Amygdala (tissue), 56 donors: Measurements from ENCODE around the gene NUDT3.
"Not testable (repeated sequence)": the region's sequence is repeated elsewhere in the genome, so short reads cannot be mapped to it uniquely, and the experiment has no call there.

Experiments used
- DNase-seq, 56 donors: peaks; one replicate each; lab custom pipeline; 2025; lab: John Stamatoyannopoulos, UW

NUDT3 gene

GRCh38 chr6:34393966-34394305, 1.5 kb upstream of the NUDT3 start:
- DNase-seq: no peak

GRCh38 chr6:34393191-34393965, 909 bp upstream of the NUDT3 start:
- DNase-seq: peak in 2 of 56 donors; percentile 53 to 67

GRCh38 chr6:34391786-34392496, 528 bp downstream of the NUDT3 start:
- peak in 44 of 56 donors; percentile 23 to 87 (median 63) for DNase-seq

GRCh38 chr6:34391473-34391785, 1.0 kb downstream of the NUDT3 start:
- DNase-seq: no peak

GRCh38 chr6:34390531-34391472, 1.7 kb downstream of the NUDT3 start:
- peak in 14 of 56 donors; percentile 9 to 45 (median 16) for DNase-seq

- DNase-seq: no peak
These were observed 3.4 kb downstream of the NUDT3 start for GRCh38 chr6:34389034-34389433.

- DNase-seq: no peak
These were observed 4.0 kb downstream of the NUDT3 start for GRCh38 chr6:34388421-34388820.

- no peak for DNase-seq
These were observed 5.9 kb downstream of the NUDT3 start for GRCh38 chr6:34386316-34387137.

- DNase-seq: no peak
These were observed 6.7 kb downstream of the NUDT3 start for GRCh38 chr6:34385793-34386195.

GRCh38 chr6:34384321-34385153, 7.9 kb downstream of the NUDT3 start:
- DNase-seq: no peak

- no peak for DNase-seq
These were observed 8.7 kb downstream of the NUDT3 start for GRCh38 chr6:34383656-34384320.

GRCh38 chr6:34383161-34383631, 9.3 kb downstream of the NUDT3 start:
- peak in 5 of 56 donors; percentile 5 to 14 (median 12) for DNase-seq

- no peak for DNase-seq
These were observed 11.4 kb downstream of the NUDT3 start for GRCh38 chr6:34381081-34381480.

GRCh38 chr6:34378470-34378869, 14.0 kb downstream of the NUDT3 start:
- DNase-seq: no peak

- DNase-seq: no peak
These were observed 14.5 kb downstream of the NUDT3 start for GRCh38 chr6:34377984-34378383.

GRCh38 chr6:34377571-34377970, 14.9 kb downstream of the NUDT3 start:
- not testable (repeated sequence) for DNase-seq

- no peak for DNase-seq
These were observed 16.6 kb downstream of the NUDT3 start for GRCh38 chr6:34375833-34376232.

GRCh38 chr6:34374508-34374907, 18.0 kb downstream of the NUDT3 start:
- no peak for DNase-seq

GRCh38 chr6:34374069-34374468, 18.4 kb downstream of the NUDT3 start:
- DNase-seq: no peak
